ENCODE measurements around the gene ADD1. TPM values are rescaled to one million over a fixed set of nuclear protein-coding genes. Genes with fewer than 3 reads are reported as not detected.
A peak's percentile ranks its signal among the peaks of the same experiment; 100 is the strongest.

ADD1 gene
- total and polyA plus RNA-seq, 4 donors: 62.2 to 142 (median 83.4) TPM

GRCh38 chr4:2860391-2861348 is 17.0 kb downstream of the ADD1 start:
- peak overlapping the region in 1 of 2 donors; percentile 45 for H3K27ac ChIP-seq (ENCODE audit: low read depth in 1 of 2, low read length in 2 of 2)
- H3K4me3 ChIP-seq (ENCODE audit: low read depth in 1 of 3, low read length in 3 of 3): no peak overlapping the region
- H3K4me1 ChIP-seq (ENCODE audit: control insufficient read depth in 4 of 4, insufficient read depth in 4 of 4, low read length in 3 of 4): peaks cover 6 to 45% (median 37%) of the 10 kb centered on the region in 4 donors
- no peaks in the 10 kb centered on the region for H3K27me3 ChIP-seq (ENCODE audit: control insufficient read depth in 4 of 4, insufficient read depth in 4 of 4, low read length in 3 of 4)
- no peak overlapping the region for H3K9ac ChIP-seq (ENCODE audit: low read depth in 1 of 2, low read length in 2 of 2)
- 80% methylated on average over 6 of the region's 6 CpGs for WGBS
- DNase-seq (ENCODE audit: low spot score): no peak
- TF ChIP-seq REST (IDR thresholded peaks at IDR 0.05): no peak
- TF ChIP-seq ZBTB33 (IDR thresholded peaks at IDR 0.05): no peak
- TF ChIP-seq NR2F2 (IDR thresholded peaks at IDR 0.05): peak; percentile 92
- no peak for TF ChIP-seq JUND (IDR thresholded peaks at IDR 0.05)
- TF ChIP-seq SP1 (IDR thresholded peaks at IDR 0.05): peak; percentile 75
- TF ChIP-seq YY1 (IDR thresholded peaks at IDR 0.05): no peak
- peak in 1 of 2 donors; percentile 75 for TF ChIP-seq RXRA (IDR thresholded peaks at IDR 0.05)
- TF ChIP-seq HNF4A (conservative IDR thresholded peaks at IDR 0.05): peak; percentile 37 to 65
- no peaks in the 10 kb centered on the region for H3K36me3 ChIP-seq (ENCODE audit: control insufficient read depth in 4 of 4, insufficient read depth in 3 of 4, low read depth in 1 of 4, low read length in 3 of 4)
- H3K9me3 ChIP-seq (ENCODE audit: control insufficient read depth in 4 of 4, low read length in 3 of 4): no peaks in the 10 kb centered on the region

- whole genome bisulfite sequencing: 86% methylated on average over 4 of the region's 4 CpGs
- H3K4me1 ChIP-seq (ENCODE audit: control insufficient read depth in 4 of 4, insufficient read depth in 4 of 4, low read length in 3 of 4): peaks cover 9 to 57% (median 48%) of the 10 kb centered on the region in 4 donors
Measured at GRCh38 chr4:2861631-2862436, 18.2 kb downstream of the ADD1 start.

More at GRCh38 chr4:2861631-2862436, 18.2 kb downstream of the ADD1 start:
- H3K4me3 ChIP-seq (ENCODE audit: low read depth in 1 of 3, low read length in 3 of 3): no peak overlapping the region
- TF ChIP-seq ZBTB33 (IDR thresholded peaks at IDR 0.05): no peak
- H3K9ac ChIP-seq (ENCODE audit: low read depth in 1 of 2, low read length in 2 of 2): no peak overlapping the region
- DNase-seq (ENCODE audit: low spot score): no peak
- peak overlapping the region; percentile 8 to 23 for H3K27ac ChIP-seq (ENCODE audit: low read depth in 1 of 2, low read length in 2 of 2)
- H3K36me3 ChIP-seq (ENCODE audit: control insufficient read depth in 4 of 4, insufficient read depth in 3 of 4, low read depth in 1 of 4, low read length in 3 of 4): no peaks in the 10 kb centered on the region
- no peaks in the 10 kb centered on the region for H3K9me3 ChIP-seq (ENCODE audit: control insufficient read depth in 4 of 4, low read length in 3 of 4)
- no peaks in the 10 kb centered on the region for H3K27me3 ChIP-seq (ENCODE audit: control insufficient read depth in 4 of 4, insufficient read depth in 4 of 4, low read length in 3 of 4)
